Adrenal gland (tissue), 12 donors: ENCODE results near the gene PRH2. TPM values are rescaled to one million over a fixed set of nuclear protein-coding genes. Genes with fewer than 3 reads are reported as not detected.

ENCODE experiments used
- DNase-seq, 7 donors: peaks; one replicate each; pipeline ENCODE4 v3.0.0-alpha.2; 2019 to 2020
- H3K27ac ChIP-seq, 5 donors: fragments of 200-600 bp; sonication (generic) in 4 of 5; 1 replicate in 3 of 5; 2 replicates in 2 of 5; pipeline versions ENCODE4 v1.5.1 to v1.8.0; 2016 to 2020; ENCODE audit warnings: mild to moderate bottlenecking in 1 of 5
- H3K27me3 ChIP-seq: fragments of 200-600 bp; 2 replicates; pipeline ENCODE4 v1.8.0; 2021
- H3K36me3 ChIP-seq, 2 donors: fragments of 200-600 bp; replicated peaks in 1 of 2; 1 replicate in 1 of 2; 2 replicates in 1 of 2; pipeline versions ENCODE4 v1.5.1 to v1.8.0; 2018 to 2022
- H3K4me1 ChIP-seq, 2 donors: fragments of 200-600 bp; replicated peaks in 1 of 2; 1 replicate in 1 of 2; 2 replicates in 1 of 2; pipeline versions ENCODE4 v1.5.1 to v1.8.0; 2018 to 2021
- H3K4me3 ChIP-seq, 4 donors: fragments of 200-600 bp; sonication (generic) in 3 of 4; one replicate each; pipeline ENCODE4 v1.5.1; 2016 to 2018
- H3K9me3 ChIP-seq, 3 donors: fragments of 200-600 bp; sonication (generic) in 1 of 3; replicated peaks in 1 of 3; 1 replicate in 2 of 3; 2 replicates in 1 of 3; pipeline versions ENCODE4 v1.5.1 to v1.8.0; 2016 to 2021
- CTCF ChIP-seq, 6 experiments: fragments of 450-650 bp in 4 of 6; fragments of 200-600 bp in 2 of 6; sonication (generic) in 1 of 6; IDR thresholded peaks; 1 replicate in 5 of 6; 2 replicates in 1 of 6; pipeline versions ENCODE4 v1.5.1 to v1.8.0; 2016 to 2021; ENCODE audit warnings: antibody characterized with exemption in 6 of 6, mild to moderate bottlenecking in 2 of 6, moderate library complexity in 1 of 6
- POLR2A ChIP-seq, 2 donors: fragments of 450-650 bp; IDR thresholded peaks; one replicate each; pipeline ENCODE4 v1.6.1; 2017; ENCODE audit warnings: antibody characterized with exemption in 2 of 2, mild to moderate bottlenecking in 2 of 2, moderate library complexity in 1 of 2
- WGBS, 4 donors: extraction: QIAGEN DNeasy Blood & Tissue Kit in 2 of 4; methylation state at CpG; one replicate each; pipeline versions ENCODE4 v1.1.5 to v1.1.7; 2013 to 2017; 5-methylcytosine and 5-hydroxymethylcytosine counted together
- intact Hi-C, 2 donors: fragments of 100-400 bp; cut with DNase I; formaldehyde crosslinking; loops; one replicate each; pipeline versions ENCODE4 v1.14.1 to v1.15.0; 2022 to 2023
- polyA plus RNA-seq, 3 donors: library from polyadenylated mRNA; stranded (reverse); fragments of 200-250 nt in 2 of 3; fragments of 350-450 nt in 1 of 3; fragmentation: Illumina TruSeq in 1 of 3; extraction: RNeasy Lipid Tissue Mini Kit (QIAGEN cat#74804) in 1 of 3; gene quantifications; one replicate each; pipeline ENCODE4 v1.2.3, GENCODE V29; 2013 to 2014
- total RNA-seq, 9 donors: library from RNA; depleted of rRNA in 4 of 9; stranded (reverse); fragments of >200 nt in 4 of 9; fragments of 120-200 nt in 1 of 9; fragmentation: NEBNext Ultra II Directional in 1 of 9; extraction: Animal tissue kit (Norgen Biotek cat#: 25700) in 1 of 9; gene quantifications; one replicate each; pipeline versions ENCODE4 v1.1.0 to v1.2.4, GENCODE V29; 2013 to 2023
- donor health status: healthy with polysubstance abuse.
- donor health status: Bipolar disorder and iron deficiency.
- donor health status: DM: yes; HTN: yes; CAD: no.
- donor health status: DM: no; HTN: no; CAD: no.
- donor health status: DM: no; HTN: no; CAD: no.
- donor health status: DM: yes; HTN: yes; CAD: no.

The PRH2 gene
- total and polyA plus RNA-seq, 12 donors, result 0.22 to 1.6 (median 1.0) TPM; not detected in 9

DNA sequence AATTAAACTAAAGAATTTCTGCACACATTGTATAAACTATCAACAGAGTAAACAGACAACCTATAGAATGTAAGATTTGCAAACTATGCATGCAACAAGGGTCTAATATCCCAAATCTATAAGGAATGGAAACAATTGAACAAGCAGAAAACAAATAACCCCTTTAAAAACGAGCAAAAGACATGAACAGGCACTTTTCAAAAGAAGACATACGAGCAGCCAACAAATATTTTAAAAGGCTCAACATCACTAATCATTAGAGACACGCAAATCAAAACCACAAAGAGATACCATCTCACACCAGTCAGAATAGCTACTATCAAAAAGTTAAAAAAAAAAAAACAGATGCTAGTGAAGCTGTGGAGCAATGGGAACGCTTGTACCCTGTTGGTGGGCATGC is 24.4 kb upstream of the PRH2 start:
- H3K27ac ChIP-seq, result no peak overlapping the region
- intact Hi-C loops, result no loop called here
- H3K27me3 ChIP-seq, result no peaks in the 10 kb centered on the region
- WGBS, 4 donors, result 93 to 97% (median 94%) methylated on average over 4 of the region's 4 CpGs
- no peaks in the 10 kb centered on the region for H3K36me3 ChIP-seq
- H3K4me1 ChIP-seq, result peaks cover 0 to under 1% of the 10 kb centered on the region in 2 donors
- no peak for DNase-seq
- TF ChIP-seq POLR2A (IDR thresholded peaks at IDR 0.05), result no peak
- no peak for TF ChIP-seq CTCF (IDR thresholded peaks at IDR 0.05)
- no peak overlapping the region for H3K4me3 ChIP-seq
- peaks cover 0 to 9% (median 0%) of the 10 kb centered on the region in 3 donors for H3K9me3 ChIP-seq

DNA sequence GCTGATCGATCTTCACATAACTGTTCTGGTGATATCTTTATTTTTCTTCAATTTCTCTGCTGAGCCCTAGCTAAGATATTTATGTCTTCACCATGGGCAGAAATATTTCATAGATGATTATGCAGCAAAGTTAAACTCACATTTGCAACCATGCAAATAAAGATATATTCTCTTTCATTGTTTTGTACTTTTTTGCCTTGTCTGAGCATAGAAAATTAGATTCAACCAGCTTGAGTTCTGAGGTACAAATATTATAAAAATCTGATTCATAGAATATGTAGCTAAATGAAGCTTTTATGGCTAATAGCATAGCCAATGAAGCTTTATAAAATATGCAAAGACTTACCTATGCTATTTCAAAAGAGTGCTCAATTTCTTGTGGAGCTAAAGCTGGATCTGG is 19.6 kb upstream of the PRH2 start, which contains the start of gene TAS2R13:
Gene TAS2R13 (minus strand): TSS at position 101 of the 400 bp plus-strand sequence. CDS start 264 bp downstream, outside the sequence.
- no peak for DNase-seq
- no peaks in the 10 kb centered on the region for H3K36me3 ChIP-seq
- no peak within 1 kb of the TSS for H3K4me3 ChIP-seq
- intact Hi-C loops, result no loop called here
- no peaks in the 10 kb centered on the region for H3K27me3 ChIP-seq
- no peak within 1 kb of the TSS for H3K27ac ChIP-seq
- TF ChIP-seq POLR2A (IDR thresholded peaks at IDR 0.05) (no peak), CTCF (IDR thresholded peaks at IDR 0.05) (no peak)
- H3K9me3 ChIP-seq, result peaks cover 0 to 4% (median 0%) of the 10 kb centered on the region in 3 donors
- WGBS, 4 donors, result 94 to 100% (median 98%) methylated on average over 1 of the region's 1 CpG
- peaks cover 0 to 14% of the 10 kb centered on the region in 2 donors for H3K4me1 ChIP-seq

DNA sequence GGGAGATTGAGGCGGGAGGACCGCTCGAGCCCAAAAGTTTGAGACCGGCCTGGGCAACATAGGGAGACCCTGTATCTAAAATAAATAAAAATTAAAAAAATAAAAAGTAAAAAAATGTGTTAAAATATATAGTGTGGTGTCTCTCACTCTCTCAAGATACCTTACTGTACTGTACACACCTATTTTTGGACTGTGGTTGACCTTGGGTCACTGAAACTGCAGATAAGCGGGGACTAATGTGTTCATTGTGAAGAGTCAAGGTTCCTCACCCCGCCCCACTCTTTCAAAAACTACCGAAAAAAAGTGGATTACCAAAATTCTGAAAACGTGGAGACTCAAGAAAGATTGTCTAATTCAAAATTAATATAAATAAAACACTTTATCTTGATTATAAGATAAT is 18.7 kb upstream of the PRH2 start:
- TF ChIP-seq POLR2A (IDR thresholded peaks at IDR 0.05), result no peak
- TF ChIP-seq CTCF (IDR thresholded peaks at IDR 0.05), result no peak

GRCh38 chr12:10919809-10920208 is 9.2 kb upstream of the PRH2 start:
- Histone ChIP-seq H3K36me3 (no peaks in the 10 kb centered on the region), H3K4me1 (no peaks in the 10 kb centered on the region), H3K27ac (no peak overlapping the region), H3K9me3 (no peaks in the 10 kb centered on the region), H3K27me3 (no peaks in the 10 kb centered on the region), H3K4me3 (no peak overlapping the region)
- 89 to 94% (median 91%) methylated on average over 1 of the region's 1 CpG for WGBS, 4 donors
- intact Hi-C loops, result no loop called here
- TF ChIP-seq CTCF (IDR thresholded peaks at IDR 0.05) (no peak), POLR2A (IDR thresholded peaks at IDR 0.05) (no peak)
- no peak for DNase-seq

More for the DNA sequence above, 18.7 kb upstream of the PRH2 start:
- DNase-seq, result peak in 3 of 7 donors; percentile 5 to 22 (median 21)
- Histone ChIP-seq H3K9me3 (no peaks in the 10 kb centered on the region), H3K27me3 (no peaks in the 10 kb centered on the region), H3K36me3 (no peaks in the 10 kb centered on the region), H3K4me3 (no peak overlapping the region), H3K4me1 (peaks cover 0 to 14% of the 10 kb centered on the region in 2 donors), H3K27ac (no peak overlapping the region)
- intact Hi-C loops, result no loop called here
- WGBS, 4 donors, result 68 to 71% (median 70%) methylated on average over 8 of the region's 8 CpGs
